HepG2 (cell line): ENCODE data around the gene HABP4. TPM values are rescaled to one million over a fixed set of nuclear protein-coding genes. Genes with fewer than 3 reads are reported as not detected.
A peak's percentile ranks its signal among the peaks of the same experiment; 100 is the strongest.

Source experiments
- ARNT2 ChIP-seq: sonication (generic); formaldehyde crosslinking; IDR thresholded peaks from 2 replicates; pipeline ENCODE4 v1.8.0; 2022; ENCODE audit warnings: mild to moderate bottlenecking, low read depth, missing genetic modification reagents, moderate library complexity
- CCAR2 ChIP-seq: fragments of 200-400 bp; formaldehyde crosslinking; optimal IDR thresholded peaks from 2 replicates; pipeline ENCODE3; 2018; ENCODE audit warnings: low read depth, mild to moderate bottlenecking, low read length, moderate library complexity
- EED ChIP-seq: sonication (generic); formaldehyde crosslinking; IDR thresholded peaks from 2 replicates; pipeline ENCODE4 v1.5.0; 2020; ENCODE audit warnings: mild to moderate bottlenecking, missing genetic modification reagents
- FOXA3 ChIP-seq: IDR thresholded peaks from 2 replicates; pipeline ENCODE4 v1.6.1; 2016; ENCODE audit warnings: missing genetic modification reagents, missing compliant biosample characterization
- JUN ChIP-seq: sonication (generic); formaldehyde crosslinking; IDR thresholded peaks from 2 replicates; pipeline ENCODE4 v1.4.0; 2020; ENCODE audit warnings: mild to moderate bottlenecking, missing genetic modification reagents
- MTA3 ChIP-seq: sonication (generic); formaldehyde crosslinking; IDR thresholded peaks from 2 replicates; pipeline ENCODE4 v1.4.0; 2020; ENCODE audit warnings: missing genetic modification reagents
- MYNN ChIP-seq: sonication (generic); formaldehyde crosslinking; IDR thresholded peaks from 2 replicates; pipeline ENCODE4 v1.4.0; 2020; ENCODE audit warnings: mild to moderate bottlenecking, low read depth, missing genetic modification reagents
- NCOA2 ChIP-seq: sonication (generic); formaldehyde crosslinking; IDR thresholded peaks from 2 replicates; pipeline ENCODE4 v1.8.0; 2022; ENCODE audit warnings: inconsistent platforms
- RNF2 ChIP-seq: fragments of 450-650 bp; conservative IDR thresholded peaks from 2 replicates; pipeline ENCODE4 v1.6.1; 2016; ENCODE audit warnings: low read depth
- SOX5 ChIP-seq: IDR thresholded peaks from 2 replicates; pipeline ENCODE4 v1.6.1; 2016; ENCODE audit warnings: borderline replicate concordance
- ZBTB21 ChIP-seq: sonication (generic); formaldehyde crosslinking; IDR thresholded peaks from 2 replicates; pipeline ENCODE4 v1.4.0; 2020; ENCODE audit warnings: missing genetic modification reagents
- ZBTB34 ChIP-seq: sonication (generic); formaldehyde crosslinking; IDR thresholded peaks from 2 replicates; pipeline ENCODE4 v1.8.0; 2022; ENCODE audit warnings: mild to moderate bottlenecking, missing genetic modification reagents
- ZBTB39 ChIP-seq: sonication (generic); formaldehyde crosslinking; IDR thresholded peaks from 2 replicates; pipeline ENCODE4 v1.5.0; 2020; ENCODE audit warnings: missing genetic modification reagents
- ZEB1 ChIP-seq: IDR thresholded peaks from 2 replicates; pipeline ENCODE4 v1.6.1; 2012; ENCODE audit warnings: mild to moderate bottlenecking, low read depth, inconsistent platforms; ENCODE audit not compliant: insufficient replicate concordance
- ZNF264 ChIP-seq: sonication (generic); formaldehyde crosslinking; IDR thresholded peaks from 2 replicates; pipeline ENCODE4 v1.4.0; 2020; ENCODE audit warnings: missing genetic modification reagents
- ZNF274 ChIP-seq: sonication (generic); formaldehyde crosslinking; IDR thresholded peaks from 2 replicates; pipeline ENCODE4 v1.5.1; 2020; ENCODE audit warnings: mild to moderate bottlenecking, missing genetic modification reagents
- ZNF530 ChIP-seq: sonication (generic); formaldehyde crosslinking; IDR thresholded peaks from 2 replicates; pipeline ENCODE4 v1.5.0; 2020; ENCODE audit warnings: low read depth, mild to moderate bottlenecking, missing genetic modification reagents
- ZNF564 ChIP-seq: sonication (generic); formaldehyde crosslinking; IDR thresholded peaks from 2 replicates; pipeline ENCODE4 v1.8.1; 2023; ENCODE audit warnings: mild to moderate bottlenecking, missing genetic modification reagents
- ZNF577 ChIP-seq: sonication (generic); formaldehyde crosslinking; IDR thresholded peaks from 2 replicates; pipeline ENCODE4 v1.4.0; 2020; ENCODE audit warnings: mild to moderate bottlenecking, low read depth, missing genetic modification reagents, borderline replicate concordance
- ZNF615 ChIP-seq: sonication (generic); formaldehyde crosslinking; IDR thresholded peaks from 2 replicates; pipeline ENCODE4 v1.5.0; 2020; ENCODE audit warnings: mild to moderate bottlenecking, missing genetic modification reagents, borderline replicate concordance
- ZNF740 ChIP-seq: sonication (generic); formaldehyde crosslinking; IDR thresholded peaks from 2 replicates; pipeline ENCODE4 v1.4.0; 2020; ENCODE audit warnings: missing genetic modification reagents
- ZNF891 ChIP-seq: sonication (generic); formaldehyde crosslinking; IDR thresholded peaks from 2 replicates; pipeline ENCODE4 v1.5.0; 2020; ENCODE audit warnings: mild to moderate bottlenecking, missing genetic modification reagents
- ZSCAN30 ChIP-seq: sonication (generic); formaldehyde crosslinking; IDR thresholded peaks from 2 replicates; pipeline ENCODE4 v1.5.0; 2020; ENCODE audit warnings: mild to moderate bottlenecking, missing genetic modification reagents
- polyA plus RNA-seq, 8 experiments: library from polyadenylated mRNA; depleted of rRNA in 3 of 8; stranded (reverse) in 7 of 8; unstranded in 1 of 8; fragments of >200 nt; fragmentation: Illumina TruSeq in 4 of 8; extraction: Trizol in 4 of 8; gene quantifications; 2 replicates each; pipeline versions ENCODE4 v1.2.1 to v1.2.3, GENCODE V29; 2011 to 2016; ENCODE audit warnings: low read depth in 4 of 8, missing spikeins in 1 of 8, mixed read lengths in 1 of 8; ENCODE audit not compliant: insufficient read depth in 1 of 8
- total RNA-seq, 5 experiments: library from RNA; depleted of rRNA; stranded (reverse); fragments of >200 nt; fragmentation: Illumina TruSeq; extraction: Trizol; gene quantifications; 2 replicates each; pipeline ENCODE4 v1.2.3, GENCODE V29; 2016; ENCODE audit warnings: low read depth in 1 of 5
- TF ChIP-seq, protein P1 (sequence below): sonication (generic); formaldehyde crosslinking; IDR thresholded peaks from 2 replicates; pipeline ENCODE4 v1.4.0; 2020; ENCODE audit warnings: missing genetic modification reagents, borderline replicate concordance

Gene HABP4
- total and polyA plus RNA-seq, 2 of the 13 experiments (the other 11 are each of a cell fraction or from before 2014, with no cell fraction given): 14.3 to 26.6 TPM

- TF ChIP-seq NCOA2 (peak; percentile 98), ZNF577 (CRISPR knock-in tag) (no peak), ZBTB39 (CRISPR knock-in tag) (peak; percentile 82; the same call in 1 of the 2 replicates), ZEB1 (no peak), SOX5 (CRISPR knock-in tag) (peak; percentile 78; the same call in 1 of the 2 replicates), MTA3 (CRISPR knock-in tag) (no peak), ZNF274 (CRISPR knock-in tag) (no peak), FOXA3 (CRISPR knock-in tag) (peak; percentile 88), ZNF564 (CRISPR knock-in tag) (no peak), RNF2 (no peak), ZNF740 (CRISPR knock-in tag) (no peak), ZNF530 (no peak), ZBTB21 (CRISPR knock-in tag) (no peak), MYNN (no peak), ZNF615 (CRISPR knock-in tag) (0 out of 2 replicates have a peak, but pooled peaks have one; percentile 91), ZSCAN30 (peak; percentile 72; the same call in 1 of the 2 replicates), ARNT2 (CRISPR knock-in tag) (peak; percentile 8; the same call in 1 of the 2 replicates), ZNF264 (CRISPR knock-in tag) (peak; percentile 21; the same call in 1 of the 2 replicates), JUN (peak; percentile 94), ZBTB34 (CRISPR knock-in tag) (peak; percentile 64; the same call in 1 of the 2 replicates), CCAR2 (no peak), ZNF891 (CRISPR knock-in tag) (no peak), EED (CRISPR knock-in tag) (no peak)
- TF ChIP-seq, protein P1, sequence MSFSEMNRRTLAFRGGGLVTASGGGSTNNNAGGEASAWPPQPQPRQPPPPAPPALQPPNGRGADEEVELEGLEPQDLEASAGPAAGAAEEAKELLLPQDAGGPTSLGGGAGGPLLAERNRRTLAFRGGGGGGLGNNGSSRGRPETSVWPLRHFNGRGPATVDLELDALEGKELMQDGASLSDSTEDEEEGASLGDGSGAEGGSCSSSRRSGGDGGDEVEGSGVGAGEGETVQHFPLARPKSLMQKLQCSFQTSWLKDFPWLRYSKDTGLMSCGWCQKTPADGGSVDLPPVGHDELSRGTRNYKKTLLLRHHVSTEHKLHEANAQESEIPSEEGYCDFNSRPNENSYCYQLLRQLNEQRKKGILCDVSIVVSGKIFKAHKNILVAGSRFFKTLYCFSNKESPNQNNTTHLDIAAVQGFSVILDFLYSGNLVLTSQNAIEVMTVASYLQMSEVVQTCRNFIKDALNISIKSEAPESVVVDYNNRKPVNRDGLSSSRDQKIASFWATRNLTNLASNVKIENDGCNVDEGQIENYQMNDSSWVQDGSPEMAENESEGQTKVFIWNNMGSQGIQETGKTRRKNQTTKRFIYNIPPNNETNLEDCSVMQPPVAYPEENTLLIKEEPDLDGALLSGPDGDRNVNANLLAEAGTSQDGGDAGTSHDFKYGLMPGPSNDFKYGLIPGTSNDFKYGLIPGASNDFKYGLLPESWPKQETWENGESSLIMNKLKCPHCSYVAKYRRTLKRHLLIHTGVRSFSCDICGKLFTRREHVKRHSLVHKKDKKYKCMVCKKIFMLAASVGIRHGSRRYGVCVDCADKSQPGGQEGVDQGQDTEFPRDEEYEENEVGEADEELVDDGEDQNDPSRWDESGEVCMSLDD (CRISPR knock-in tag): peak; percentile 90; the same call in 1 of the 2 replicates
Observed at GRCh38 chr9:96491079-96491879, 41.3 kb downstream of the HABP4 start (continued).
